Renal cortex interstitium (tissue), 11 donors: ENCODE results near the gene IFITM5. TPM values are rescaled to one million over a fixed set of nuclear protein-coding genes. Genes with fewer than 3 reads are reported as not detected.
A peak's percentile ranks its signal among the peaks of the same experiment; 100 is the strongest.
"Not testable (repeated sequence)": the region's sequence is repeated elsewhere in the genome, so short reads cannot be mapped to it uniquely, and the experiment has no call there.

ENCODE experiments used
- DNase-seq, 11 donors: peaks; one replicate each; pipeline ENCODE4 v3.0.0-alpha.2; 2013; ENCODE audit warnings: low read depth in 9 of 11, low spot score in 4 of 11; ENCODE audit errors: extremely low read depth in 1 of 11
- polyA plus RNA-seq, 3 donors: library from polyadenylated mRNA; unstranded; fragments of 120-200 nt; gene quantifications; one replicate each; pipeline ENCODE4 v1.2.1, GENCODE V29; 2013; ENCODE audit not compliant: insufficient read length in 3 of 3

IFITM5 gene
- polyA plus RNA-seq, 3 donors: 0.19 to 0.36 TPM; not detected in 1

- DNase-seq: no peak
These were observed 10.0 kb downstream of the IFITM5 start for GRCh38 chr11:289398-289711.

DNA sequence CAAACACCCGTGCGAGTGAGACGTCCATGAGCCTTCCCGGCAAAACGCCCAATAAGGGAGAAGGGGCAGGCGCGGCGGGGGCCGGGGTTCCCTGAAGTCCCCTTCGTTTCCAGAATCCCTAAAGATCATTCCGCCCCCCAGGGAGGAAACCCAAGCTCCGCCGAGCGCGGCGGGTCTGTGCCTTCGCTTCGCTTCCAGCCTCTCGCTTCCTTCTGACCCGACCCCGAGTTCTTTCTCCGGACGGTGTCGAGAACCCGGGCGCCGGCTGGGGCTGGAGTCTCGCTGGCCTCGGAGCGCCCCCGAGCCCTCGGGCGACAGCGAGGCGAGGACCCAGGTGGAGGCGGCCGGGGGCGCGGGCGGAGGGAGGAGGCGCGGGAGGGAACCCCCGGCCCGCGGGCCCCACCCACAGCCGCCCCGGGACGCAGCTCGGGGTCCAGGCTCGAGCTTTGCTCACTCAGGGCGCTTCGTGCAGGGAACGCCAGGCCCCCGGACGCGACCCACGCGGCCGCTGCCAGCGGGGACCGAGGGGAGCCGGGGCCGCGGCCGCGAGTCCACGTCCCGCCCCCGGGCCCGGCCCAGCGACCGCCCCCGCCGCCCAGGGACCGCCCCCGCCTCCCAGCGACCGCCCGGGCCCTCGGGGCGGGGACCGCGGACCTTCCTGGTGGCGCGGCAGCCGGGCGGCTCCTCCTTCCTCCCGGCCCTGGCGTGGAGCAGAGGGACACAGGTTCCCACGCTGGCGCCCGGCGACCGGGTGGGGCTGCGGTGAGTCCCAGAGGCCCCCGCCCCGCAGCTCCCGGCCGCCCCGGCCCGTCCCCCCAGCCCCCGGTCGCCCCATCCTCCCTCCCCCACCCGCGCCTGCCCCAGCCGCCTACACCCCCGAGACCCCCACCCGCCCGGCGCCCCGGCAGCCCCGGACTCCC, 10.6 kb downstream of the IFITM5 start, which contains the start of gene PGGHG:
Gene PGGHG, plus strand, starts transcription at position 649 of the 920 bp plus-strand sequence. CDS start 691 bp downstream, outside the sequence.
- DNase-seq: peak in 2 of 11 donors; percentile 46 to 49

- no peak for DNase-seq
These were observed 11.4 kb downstream of the IFITM5 start for GRCh38 chr11:287821-288477.

DNA sequence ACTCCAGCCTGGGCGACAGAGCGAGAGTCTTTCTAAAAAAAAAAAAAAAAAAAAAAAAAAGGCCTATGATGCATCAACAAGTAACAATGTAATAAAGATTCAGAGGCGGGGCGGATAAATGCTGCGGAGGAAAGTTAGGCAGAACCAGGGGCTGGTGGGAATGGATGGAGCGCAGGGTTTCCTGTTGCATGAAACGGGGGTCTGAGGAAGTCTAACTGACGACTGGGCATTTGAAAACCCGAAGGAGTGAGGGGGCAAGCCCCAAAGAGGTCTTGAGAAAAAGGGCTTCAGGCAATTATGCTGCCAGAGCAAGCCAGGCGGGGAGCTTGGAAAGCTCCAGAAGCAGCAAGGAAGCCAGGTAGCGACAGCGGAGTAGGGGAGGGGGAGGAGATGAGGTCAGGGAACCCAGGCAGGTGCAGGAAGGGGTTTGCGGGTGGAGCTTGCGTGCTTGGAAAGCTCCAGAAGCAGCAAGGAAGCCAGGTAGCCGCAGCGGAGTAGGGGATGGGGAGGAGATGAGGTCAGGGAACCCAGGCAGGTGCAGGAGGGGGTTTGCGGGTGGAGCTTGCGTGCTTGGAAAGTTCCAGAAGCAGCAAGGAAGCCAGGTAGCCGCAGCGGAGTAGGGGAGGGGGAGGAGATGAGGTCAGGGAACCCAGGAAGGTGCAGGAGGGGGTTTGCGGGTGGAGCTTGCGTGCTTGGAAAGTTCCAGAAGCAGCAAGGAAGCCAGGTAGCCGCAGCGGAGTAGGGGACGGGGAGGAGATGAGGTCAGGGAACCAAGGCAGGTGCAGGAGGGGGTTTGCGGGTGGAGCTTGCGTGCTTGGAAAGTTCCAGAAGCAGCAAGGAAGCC, 12.1 kb downstream of the IFITM5 start:
- not testable (repeated sequence) for DNase-seq

GRCh38 chr11:285894-286220, 13.5 kb downstream of the IFITM5 start:
- DNase-seq: no peak

DNA sequence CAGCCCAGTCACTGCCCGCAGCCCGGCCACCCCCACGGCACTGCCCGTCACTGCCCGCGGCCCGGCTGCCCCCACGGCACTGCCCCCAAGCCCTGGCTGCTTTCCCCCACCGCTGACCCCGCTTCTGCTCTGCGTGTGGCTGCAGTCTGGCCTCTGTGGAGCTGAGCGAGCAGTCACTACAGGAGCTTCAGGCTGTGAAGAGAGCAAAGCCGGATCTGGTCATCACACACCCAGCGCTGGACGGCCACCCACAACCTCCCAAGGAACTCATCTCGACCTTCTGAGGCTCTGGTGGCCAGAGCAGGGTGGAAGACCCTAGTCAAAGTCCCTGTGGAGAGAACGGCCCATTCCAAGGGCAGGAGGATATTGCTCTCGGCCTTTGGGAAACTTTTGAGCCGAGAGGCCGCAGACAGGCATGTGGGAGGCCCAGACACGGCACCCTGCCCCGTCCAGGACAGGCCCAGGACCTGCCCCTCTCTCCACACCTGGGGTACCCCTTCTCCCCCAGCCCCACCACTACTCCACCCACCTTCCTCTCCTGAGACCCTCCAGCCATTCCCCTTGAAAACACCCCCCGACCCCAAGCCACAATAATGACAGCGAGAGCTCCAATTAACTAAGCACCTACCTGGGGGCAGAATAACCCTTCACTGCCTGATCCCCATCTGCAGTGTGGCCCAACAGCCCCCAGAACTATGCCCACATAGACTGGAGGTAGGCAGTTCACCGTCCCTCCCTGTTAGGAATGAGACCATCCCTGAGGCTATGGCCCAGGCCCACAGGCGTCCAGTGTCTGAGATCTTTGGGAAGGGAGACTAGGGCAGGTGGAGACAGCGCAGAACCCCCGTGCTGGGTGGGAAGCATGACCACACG, 14.1 kb downstream of the IFITM5 start:
- no peak for DNase-seq

- peak in 4 of 11 donors; percentile 44 to 55 (median 52) for DNase-seq
These were observed 15.0 kb downstream of the IFITM5 start for GRCh38 chr11:284105-285020.

- no peak for DNase-seq
These were observed 15.8 kb downstream of the IFITM5 start for GRCh38 chr11:283405-284104.

GRCh38 chr11:282630-283360, 16.5 kb downstream of the IFITM5 start:
- no peak for DNase-seq

DNA sequence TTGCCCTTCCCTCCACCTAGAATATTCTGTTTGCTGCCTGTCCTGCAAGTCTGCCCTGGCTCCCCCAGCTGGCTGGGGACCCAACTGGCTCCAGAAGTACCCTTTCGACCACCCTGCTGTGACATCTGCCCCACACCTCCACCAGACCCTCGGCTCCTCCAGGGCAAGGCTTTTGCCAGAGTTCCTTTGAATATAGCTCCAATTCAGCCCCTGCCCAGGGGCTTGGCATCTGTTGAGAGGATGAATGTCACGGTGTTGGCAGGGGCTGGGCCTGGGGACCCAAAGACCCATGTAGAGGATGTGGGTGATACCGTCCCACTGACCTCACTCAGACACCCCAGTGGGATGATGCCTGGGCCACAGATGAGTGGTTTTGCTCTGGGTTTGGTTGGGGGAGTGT, 17.2 kb downstream of the IFITM5 start:
- no peak for DNase-seq

DNA sequence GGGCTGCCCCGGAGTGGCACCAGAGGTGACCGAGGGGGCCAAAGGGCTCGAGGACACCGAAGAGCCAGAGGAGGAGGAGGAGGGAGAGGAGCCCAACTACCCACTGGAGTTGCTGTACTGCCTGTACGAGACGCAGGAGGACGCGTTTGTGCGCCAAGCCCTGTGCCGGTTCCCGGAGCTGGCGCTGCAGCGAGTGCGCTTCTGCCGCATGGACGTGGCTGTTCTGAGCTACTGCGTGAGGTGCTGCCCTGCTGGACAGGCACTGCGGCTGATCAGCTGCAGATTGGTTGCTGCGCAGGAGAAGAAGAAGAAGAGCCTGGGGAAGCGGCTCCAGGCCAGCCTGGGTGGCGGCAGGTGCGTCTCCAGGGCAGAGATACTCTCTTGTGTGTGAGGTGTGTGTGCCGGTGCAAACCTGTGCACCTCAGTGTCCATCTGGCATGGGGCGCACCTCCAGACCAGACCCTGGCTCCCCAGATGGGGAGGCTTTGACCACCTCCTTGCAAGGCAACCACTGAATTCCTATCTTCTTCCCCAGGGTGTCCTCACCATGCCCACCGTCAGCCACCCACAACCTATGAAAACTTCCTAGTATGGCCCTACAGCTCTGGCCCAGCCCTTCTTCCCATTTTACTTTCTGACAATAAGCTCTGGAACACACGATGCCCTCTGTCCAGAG, 17.7 kb downstream of the IFITM5 start:
- DNase-seq: no peak

DNA sequence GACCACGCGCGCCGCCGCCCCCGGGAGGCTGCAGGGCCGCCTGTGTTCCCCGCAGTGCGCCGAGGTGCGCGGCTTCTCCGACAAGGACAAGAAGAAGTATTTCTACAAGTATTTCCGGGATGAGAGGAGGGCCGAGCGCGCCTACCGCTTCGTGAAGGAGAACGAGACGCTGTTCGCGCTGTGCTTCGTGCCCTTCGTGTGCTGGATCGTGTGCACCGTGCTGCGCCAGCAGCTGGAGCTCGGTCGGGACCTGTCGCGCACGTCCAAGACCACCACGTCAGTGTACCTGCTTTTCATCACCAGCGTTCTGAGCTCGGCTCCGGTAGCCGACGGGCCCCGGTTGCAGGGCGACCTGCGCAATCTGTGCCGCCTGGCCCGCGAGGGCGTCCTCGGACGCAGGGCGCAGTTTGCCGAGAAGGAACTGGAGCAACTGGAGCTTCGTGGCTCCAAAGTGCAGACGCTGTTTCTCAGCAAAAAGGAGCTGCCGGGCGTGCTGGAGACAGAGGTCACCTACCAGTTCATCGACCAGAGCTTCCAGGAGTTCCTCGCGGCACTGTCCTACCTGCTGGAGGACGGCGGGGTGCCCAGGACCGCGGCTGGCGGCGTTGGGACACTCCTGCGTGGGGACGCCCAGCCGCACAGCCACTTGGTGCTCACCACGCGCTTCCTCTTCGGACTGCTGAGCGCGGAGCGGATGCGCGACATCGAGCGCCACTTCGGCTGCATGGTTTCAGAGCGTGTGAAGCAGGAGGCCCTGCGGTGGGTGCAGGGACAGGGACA, 18.4 kb downstream of the IFITM5 start:
- no peak for DNase-seq

DNA sequence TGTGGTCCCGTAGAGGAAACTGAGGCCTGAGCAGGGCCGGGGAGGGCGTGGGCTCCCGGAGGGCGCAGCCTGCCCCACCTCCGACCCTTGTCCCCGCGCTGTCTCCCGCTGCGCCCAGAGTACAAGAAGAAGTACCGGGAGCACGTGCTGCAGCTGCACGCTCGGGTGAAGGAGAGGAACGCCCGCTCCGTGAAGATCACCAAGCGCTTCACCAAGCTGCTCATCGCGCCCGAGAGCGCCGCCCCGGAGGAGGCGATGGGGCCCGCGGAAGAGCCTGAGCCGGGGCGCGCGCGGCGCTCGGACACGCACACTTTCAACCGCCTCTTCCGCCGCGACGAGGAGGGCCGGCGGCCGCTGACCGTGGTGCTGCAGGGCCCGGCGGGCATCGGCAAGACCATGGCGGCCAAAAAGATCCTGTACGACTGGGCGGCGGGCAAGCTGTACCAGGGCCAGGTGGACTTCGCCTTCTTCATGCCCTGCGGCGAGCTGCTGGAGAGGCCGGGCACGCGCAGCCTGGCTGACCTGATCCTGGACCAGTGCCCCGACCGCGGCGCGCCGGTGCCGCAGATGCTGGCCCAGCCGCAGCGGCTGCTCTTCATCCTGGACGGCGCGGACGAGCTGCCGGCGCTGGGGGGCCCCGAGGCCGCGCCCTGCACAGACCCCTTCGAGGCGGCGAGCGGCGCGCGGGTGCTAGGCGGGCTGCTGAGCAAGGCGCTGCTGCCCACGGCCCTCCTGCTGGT, 19.2 kb downstream of the IFITM5 start:
- DNase-seq: peak in 1 of 11 donors; percentile 47
